Hepatocyte (in vitro differentiated cells): ENCODE measurements around the gene PDE1C. TPM values are rescaled to one million over a fixed set of nuclear protein-coding genes. Genes with fewer than 3 reads are reported as not detected.

ENCODE experiments used
- DNase-seq: peaks from one replicate; pipeline ENCODE4 v3.0.0-alpha.2; 2016; ENCODE audit warnings: low spot score
- H2AFZ ChIP-seq: fragments of 200-600 bp; sonication (generic); 2 replicates; pipeline ENCODE4 v1.6.0; 2016; ENCODE audit warnings: antibody characterized with exemption, mild to moderate bottlenecking
- H3K27ac ChIP-seq: fragments of 200-600 bp; sonication (generic); 2 replicates; pipeline ENCODE4 v1.5.1; 2016; ENCODE audit warnings: mild to moderate bottlenecking
- H3K27me3 ChIP-seq: fragments of 200-600 bp; sonication (generic); 2 replicates; pipeline ENCODE4 v1.6.1; 2016
- H3K36me3 ChIP-seq: fragments of 200-600 bp; sonication (generic); replicated peaks from 2 replicates; pipeline ENCODE4 v1.5.1; 2016; ENCODE audit warnings: low read depth; ENCODE audit not compliant: insufficient read depth
- H3K4me1 ChIP-seq: fragments of 200-600 bp; sonication (generic); 2 replicates; pipeline ENCODE4 v1.5.1; 2016; ENCODE audit warnings: mild to moderate bottlenecking, moderate library complexity; ENCODE audit not compliant: insufficient read depth
- H3K4me2 ChIP-seq: fragments of 200-600 bp; sonication (generic); 2 replicates; pipeline ENCODE4 v1.6.0; 2016
- H3K4me3 ChIP-seq: fragments of 200-600 bp; sonication (generic); 2 replicates; pipeline ENCODE4 v1.5.1; 2016; ENCODE audit warnings: mild to moderate bottlenecking
- H3K79me2 ChIP-seq: fragments of 200-600 bp; sonication (generic); 2 replicates; pipeline ENCODE4 v1.6.0; 2017; ENCODE audit warnings: mild to moderate bottlenecking
- H3K9me2 ChIP-seq: fragments of 200-600 bp; sonication (generic); replicated peaks from 2 replicates; pipeline ENCODE4 v1.6.0; 2017; ENCODE audit warnings: mild to moderate bottlenecking; ENCODE audit not compliant: insufficient read depth
- H3K9me3 ChIP-seq: fragments of 200-600 bp; sonication (generic); 2 replicates; pipeline ENCODE4 v1.5.1; 2016; ENCODE audit warnings: low read depth, mild to moderate bottlenecking
- H4K20me1 ChIP-seq: fragments of 200-600 bp; sonication (generic); 2 replicates; pipeline ENCODE4 v1.6.0; 2016; ENCODE audit warnings: mild to moderate bottlenecking; ENCODE audit not compliant: insufficient read depth, poor library complexity, severe bottlenecking
- EZH2 ChIP-seq: fragments of 200-600 bp; sonication (generic); IDR thresholded peaks from 2 replicates; pipeline ENCODE4 v1.6.1; 2016; ENCODE audit warnings: antibody characterized with exemption, mild to moderate bottlenecking, borderline replicate concordance
- EZH2phosphoT487 ChIP-seq: fragments of 200-600 bp; sonication (generic); IDR thresholded peaks from one replicate; pipeline ENCODE4 v1.6.1; 2018; ENCODE audit warnings: antibody characterized with exemption, mild to moderate bottlenecking, low read depth, moderate library complexity; ENCODE audit not compliant: unreplicated experiment, severe bottlenecking
- WGBS: methylation state at CpG from one replicate; pipeline ENCODE4 v1.1.6; 2016; ENCODE audit warnings: low lambda C conversion rate; ENCODE audit errors: missing lambda C conversion rate; 5-methylcytosine and 5-hydroxymethylcytosine counted together
- polyA plus RNA-seq: library from polyadenylated mRNA; unstranded; fragments of >200 nt; fragmentation: Nextera tagmentation; extraction: Ambion mirVana; gene quantifications from 2 replicates; pipeline ENCODE4 v1.2.1, GENCODE V29; 2016
- total RNA-seq: library from RNA; depleted of rRNA; stranded (reverse); fragments of >200 nt; gene quantifications from 2 replicates; pipeline ENCODE4 v1.2.3, GENCODE V29; 2014
- TF ChIP-seq, protein P1 (sequence below): fragments of 200-600 bp; sonication (generic); IDR thresholded peaks from 2 replicates; pipeline ENCODE4 v1.5.1; 2016; ENCODE audit warnings: antibody characterized with exemption, mild to moderate bottlenecking; ENCODE audit not compliant: poor library complexity

Gene PDE1C
- total and polyA plus RNA-seq, 2 experiments from 2014 or later: 1.8 to 5.0 TPM

DNA sequence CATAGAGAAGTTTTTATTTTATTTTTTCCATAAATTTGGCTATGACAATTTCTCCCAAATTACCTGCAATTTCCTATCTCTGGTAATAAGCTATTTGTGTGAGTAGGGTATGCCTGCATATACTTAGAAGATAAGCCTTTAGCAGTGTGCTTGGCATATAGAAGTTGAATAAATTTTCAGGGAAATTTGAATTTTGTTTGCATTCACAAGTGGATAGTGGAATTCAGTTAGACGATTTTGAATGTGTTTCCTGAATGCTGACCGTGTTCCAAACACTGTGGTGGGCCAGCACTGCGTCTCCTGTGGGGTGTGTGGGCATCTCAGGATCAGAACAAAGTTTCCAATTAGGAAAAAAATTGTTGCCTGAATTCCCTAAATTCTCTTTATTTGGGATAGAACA, 283.9 kb downstream of the PDE1C start:
- WGBS: 80% methylated on average over 3 of the region's 3 CpGs
- H3K4me2 ChIP-seq: no peak overlapping the region
- DNase-seq: no peak

DNA sequence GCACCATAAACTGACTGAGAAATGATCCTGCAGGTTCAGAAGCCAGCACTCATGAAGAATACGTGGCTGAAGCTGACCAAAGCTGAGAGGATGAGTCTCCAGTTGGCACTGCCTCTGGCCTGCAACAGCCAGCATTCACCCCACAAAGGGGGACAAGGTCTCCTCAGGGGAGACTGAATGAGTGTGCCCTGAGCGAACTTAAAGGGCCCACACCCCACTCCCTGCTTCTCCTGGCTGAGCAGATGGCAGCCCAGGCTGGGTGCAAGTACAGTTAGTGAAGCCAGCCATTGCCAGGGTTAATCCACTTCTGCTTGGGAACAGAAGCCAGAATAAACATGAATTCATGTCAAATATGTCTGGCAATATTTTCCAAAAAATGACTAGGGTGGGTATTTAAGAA, 285.1 kb downstream of the PDE1C start:
- Histone ChIP-seq H3K79me2 (no peaks in the 10 kb centered on the region), H3K4me1 (no peaks in the 10 kb centered on the region), H3K4me3 (no peak overlapping the region), H3K9me2 (no peaks in the 10 kb centered on the region), H3K27ac (no peak overlapping the region), H3K4me2 (no peak overlapping the region), H3K36me3 (no peaks in the 10 kb centered on the region), H3K27me3 (no peaks in the 10 kb centered on the region), H2AFZ (no peak overlapping the region), H3K9me3 (no peaks in the 10 kb centered on the region), H4K20me1 (no peaks in the 10 kb centered on the region)
- no peak for TF ChIP-seq EZH2
- TF ChIP-seq, protein P1, sequence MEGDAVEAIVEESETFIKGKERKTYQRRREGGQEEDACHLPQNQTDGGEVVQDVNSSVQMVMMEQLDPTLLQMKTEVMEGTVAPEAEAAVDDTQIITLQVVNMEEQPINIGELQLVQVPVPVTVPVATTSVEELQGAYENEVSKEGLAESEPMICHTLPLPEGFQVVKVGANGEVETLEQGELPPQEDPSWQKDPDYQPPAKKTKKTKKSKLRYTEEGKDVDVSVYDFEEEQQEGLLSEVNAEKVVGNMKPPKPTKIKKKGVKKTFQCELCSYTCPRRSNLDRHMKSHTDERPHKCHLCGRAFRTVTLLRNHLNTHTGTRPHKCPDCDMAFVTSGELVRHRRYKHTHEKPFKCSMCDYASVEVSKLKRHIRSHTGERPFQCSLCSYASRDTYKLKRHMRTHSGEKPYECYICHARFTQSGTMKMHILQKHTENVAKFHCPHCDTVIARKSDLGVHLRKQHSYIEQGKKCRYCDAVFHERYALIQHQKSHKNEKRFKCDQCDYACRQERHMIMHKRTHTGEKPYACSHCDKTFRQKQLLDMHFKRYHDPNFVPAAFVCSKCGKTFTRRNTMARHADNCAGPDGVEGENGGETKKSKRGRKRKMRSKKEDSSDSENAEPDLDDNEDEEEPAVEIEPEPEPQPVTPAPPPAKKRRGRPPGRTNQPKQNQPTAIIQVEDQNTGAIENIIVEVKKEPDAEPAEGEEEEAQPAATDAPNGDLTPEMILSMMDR: no peak
- no peak for TF ChIP-seq EZH2phosphoT487
- 67% methylated on average over 2 of the region's 2 CpGs for WGBS
- no peak for DNase-seq

More for the DNA sequence above, 283.9 kb downstream of the PDE1C start:
- Histone ChIP-seq H3K4me3 (no peak overlapping the region), H3K9me3 (no peaks in the 10 kb centered on the region), H3K36me3 (no peaks in the 10 kb centered on the region), H2AFZ (no peak overlapping the region), H3K27ac (no peak overlapping the region), H3K27me3 (no peaks in the 10 kb centered on the region), H4K20me1 (no peaks in the 10 kb centered on the region), H3K79me2 (no peaks in the 10 kb centered on the region), H3K4me1 (no peaks in the 10 kb centered on the region), H3K9me2 (no peaks in the 10 kb centered on the region)
- no peak for TF ChIP-seq EZH2

DNA sequence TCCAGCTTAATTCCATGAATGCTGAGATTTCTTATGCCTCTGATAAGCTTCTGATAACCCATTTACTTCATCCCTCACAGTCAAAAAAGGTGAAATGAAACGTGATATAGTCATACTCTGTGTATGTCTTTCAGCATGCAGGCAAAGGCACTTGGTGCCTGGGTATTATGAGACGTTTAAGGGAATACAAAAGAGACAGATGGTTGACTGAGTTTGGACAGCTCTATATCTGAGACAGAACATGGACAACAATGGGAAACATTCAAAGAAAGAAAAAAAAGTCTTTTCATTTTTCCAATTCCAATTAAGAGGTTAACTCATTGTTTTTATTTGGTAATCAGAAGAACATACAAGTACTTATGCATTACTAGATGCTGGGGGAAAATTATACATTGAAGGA, 287.0 kb downstream of the PDE1C start:
- H3K9me3 ChIP-seq: no peaks in the 10 kb centered on the region
- H4K20me1 ChIP-seq: no peaks in the 10 kb centered on the region
- H3K36me3 ChIP-seq: no peaks in the 10 kb centered on the region
- no peak overlapping the region for H3K27ac ChIP-seq
- no peak overlapping the region for H3K4me2 ChIP-seq
- TF ChIP-seq, protein P1: no peak
- TF ChIP-seq EZH2phosphoT487 (no peak), EZH2 (no peak)
- H3K9me2 ChIP-seq: no peaks in the 10 kb centered on the region
- H3K4me3 ChIP-seq: no peak overlapping the region
- H3K4me1 ChIP-seq: no peaks in the 10 kb centered on the region
- no peaks in the 10 kb centered on the region for H3K79me2 ChIP-seq
- DNase-seq: no peak
- no peak overlapping the region for H2AFZ ChIP-seq
- 52% methylated on average over 2 of the region's 2 CpGs for WGBS
- H3K27me3 ChIP-seq: no peaks in the 10 kb centered on the region

DNA sequence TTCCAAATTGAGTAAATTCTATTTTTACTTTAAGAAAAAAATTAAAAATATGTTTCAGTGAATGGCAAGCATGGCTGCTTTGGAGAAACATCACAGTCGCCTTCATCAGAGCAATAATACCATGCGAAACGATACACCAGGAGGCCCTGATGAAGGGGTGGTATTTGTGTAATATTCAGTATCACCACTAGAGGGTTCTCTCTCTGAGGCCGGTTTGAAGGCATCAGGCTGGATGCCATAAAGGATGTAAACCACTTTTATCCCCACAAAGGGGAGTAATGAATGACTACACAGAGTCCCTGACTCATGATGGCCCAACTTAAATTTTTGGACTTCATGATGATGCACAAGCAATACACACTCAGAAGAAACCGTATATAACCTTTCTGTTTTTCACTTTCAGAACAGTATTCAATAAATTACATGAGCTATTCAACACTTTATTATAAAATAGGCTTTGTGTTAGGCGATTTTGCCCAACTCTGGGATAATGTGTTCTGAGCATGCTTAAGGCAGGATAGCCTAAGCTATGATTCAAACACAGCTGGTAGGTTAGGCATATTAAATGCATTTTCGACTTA, 287.7 kb downstream of the PDE1C start:
- WGBS: 34% methylated on average over 7 of the region's 7 CpGs
- Histone ChIP-seq H3K4me3 (no peak overlapping the region), H3K9me2 (no peaks in the 10 kb centered on the region), H3K36me3 (no peaks in the 10 kb centered on the region), H3K4me1 (no peaks in the 10 kb centered on the region), H3K9me3 (no peaks in the 10 kb centered on the region), H3K79me2 (no peaks in the 10 kb centered on the region), H3K27me3 (no peaks in the 10 kb centered on the region), H3K27ac (no peak overlapping the region), H4K20me1 (no peaks in the 10 kb centered on the region), H3K4me2 (no peak overlapping the region), H2AFZ (no peak overlapping the region)
- peak; percentile 76 for DNase-seq
- TF ChIP-seq EZH2phosphoT487: no peak
- TF ChIP-seq, protein P1: peak; percentile 58
